Effector CD8-positive, alpha-beta T cell (primary cell): Measurements from ENCODE around the gene ZER1.
"Not testable (repeated sequence)": the region's sequence is repeated elsewhere in the genome, so short reads cannot be mapped to it uniquely, and the experiment has no call there.

ENCODE experiments used
- DNase-seq: peaks from one replicate; lab custom pipeline; 2025; lab: John Stamatoyannopoulos, UW
- total RNA-seq, 4 experiments: gene quantifications; one replicate each; lab custom pipeline; 2026; lab: John Stamatoyannopoulos, UW

Gene ZER1
- total RNA-seq = 57.3 to 101 (median 92.7) reads per million in 4 experiments

DNA sequence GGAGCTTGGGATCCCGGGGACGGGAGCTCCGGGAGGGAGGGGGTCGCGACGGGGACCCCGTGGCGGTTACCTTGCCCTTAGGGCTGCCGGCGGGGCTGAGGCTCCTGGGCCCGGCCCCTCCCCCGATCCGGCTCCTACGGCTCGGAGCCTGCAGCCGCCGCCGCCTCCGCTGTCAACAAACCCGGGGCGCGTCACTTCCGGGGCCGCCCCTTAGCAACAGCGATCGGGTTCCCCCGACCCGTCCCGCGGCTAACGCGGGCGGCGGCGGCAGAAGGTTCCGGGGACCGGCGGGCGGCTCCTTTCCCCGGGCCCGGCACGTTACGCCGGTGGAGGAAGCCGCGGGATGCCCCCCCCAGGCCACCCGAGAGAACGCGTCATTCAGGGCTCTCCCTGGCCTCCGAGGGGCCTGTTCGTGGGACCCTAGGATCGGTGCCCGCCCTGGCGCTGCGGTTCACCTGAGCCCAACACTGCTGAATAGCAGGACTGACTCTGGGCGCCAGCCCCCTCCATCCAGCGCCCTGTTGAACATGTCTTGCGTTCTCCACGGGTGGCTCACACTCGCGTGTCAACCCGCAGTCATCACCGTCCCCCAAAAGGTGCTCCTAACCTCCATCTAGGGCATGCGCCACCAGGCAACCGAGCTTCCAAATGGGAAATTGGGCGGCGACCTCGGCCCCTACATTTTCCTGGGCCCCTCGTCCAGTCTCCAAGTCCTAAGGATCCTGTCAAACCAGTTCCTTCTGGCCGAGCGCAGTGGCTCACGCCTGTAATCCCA is at the start of gene ZER1:
ZER1 (minus strand) TSS at position 183 of the 775 bp plus-strand sequence. CDS start 16,362 bp downstream, outside the sequence.
- peak; percentile 79 for DNase-seq

- no peak for DNase-seq
Measured at GRCh38 chr9:128820665-128821583, 49.2 kb upstream of the ZER1 start.

GRCh38 chr9:128819716-128820664 is 48.3 kb upstream of the ZER1 start:
- DNase-seq = no peak

DNA sequence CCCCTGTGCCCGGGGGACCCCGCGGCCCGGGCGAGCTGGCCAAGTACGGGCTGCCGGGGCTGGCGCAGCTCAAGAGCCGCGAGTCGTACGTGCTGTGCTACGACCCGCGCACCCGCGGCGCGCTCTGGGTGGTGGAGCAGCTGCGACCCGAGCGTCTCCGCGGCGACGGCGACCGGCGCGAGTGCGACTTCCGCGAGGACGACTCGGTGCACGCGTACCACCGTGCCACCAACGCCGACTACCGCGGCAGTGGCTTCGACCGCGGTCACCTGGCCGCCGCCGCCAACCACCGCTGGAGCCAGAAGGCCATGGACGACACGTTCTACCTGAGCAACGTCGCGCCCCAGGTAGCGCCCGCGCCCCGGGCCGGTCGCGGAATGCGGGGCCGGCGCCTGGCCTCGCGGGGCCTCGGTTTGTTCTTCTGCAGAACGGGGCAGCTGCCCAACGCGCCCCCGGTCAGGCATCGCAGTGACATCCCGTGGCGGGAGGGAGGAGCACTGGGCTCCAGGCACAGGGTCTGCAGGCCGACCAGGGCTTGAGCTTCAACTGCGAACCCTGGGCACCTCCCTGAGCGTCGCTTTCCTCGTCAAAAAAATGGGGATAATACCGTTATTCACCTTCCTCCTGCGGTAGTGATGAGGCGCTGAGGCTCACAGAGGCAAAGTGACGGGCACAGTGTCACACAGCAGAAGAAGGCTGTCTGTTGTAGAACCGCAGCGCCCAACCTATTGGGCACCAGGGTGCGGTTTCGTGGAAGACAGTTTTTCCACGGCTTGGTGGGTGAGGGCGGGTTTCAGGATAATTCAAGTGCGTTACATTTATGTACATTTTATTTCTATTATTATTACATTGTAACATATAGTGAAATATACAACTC is 47.4 kb upstream of the ZER1 start:
- DNase-seq = no peak

DNA sequence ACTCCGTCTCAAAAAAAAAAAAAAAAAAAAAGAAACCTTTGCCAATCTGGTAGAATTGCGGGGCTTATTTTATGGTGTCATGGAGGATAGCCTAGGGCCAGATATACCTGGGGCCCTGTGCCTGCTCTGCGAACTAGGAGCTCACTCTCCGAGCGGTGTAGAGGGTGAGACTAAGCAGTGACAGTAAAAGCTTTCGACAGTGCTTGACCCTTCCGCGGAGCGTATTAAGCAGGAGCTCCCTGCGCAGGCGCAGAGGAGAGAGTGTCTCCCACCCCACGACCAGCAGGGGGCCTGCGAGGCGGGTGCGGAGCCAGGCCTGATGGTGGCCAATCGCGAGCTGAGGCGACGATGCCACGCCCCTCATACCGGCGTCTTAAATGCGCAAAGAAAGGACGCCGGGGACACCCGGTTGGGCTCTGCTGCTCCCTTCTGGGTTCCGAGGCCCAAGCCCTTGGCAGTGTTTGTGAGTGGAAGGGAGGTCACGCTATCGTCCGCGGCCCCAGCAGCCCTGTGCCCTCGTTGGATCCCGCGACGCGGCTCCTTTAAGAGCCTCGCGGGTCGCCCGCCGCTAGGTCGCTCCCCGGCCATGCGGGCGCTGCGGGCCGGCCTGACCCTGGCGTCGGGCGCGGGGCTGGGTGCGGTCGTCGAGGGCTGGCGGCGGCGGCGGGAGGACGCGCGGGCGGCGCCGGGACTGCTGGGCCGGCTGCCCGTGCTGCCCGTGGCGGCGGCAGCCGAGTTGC is 46.5 kb upstream of the ZER1 start, which contains the start of gene ENDOG:
ENDOG (plus strand) TSS at position 402 of the 740 bp plus-strand sequence; CDS start at position 587, 185 bp downstream.
- DNase-seq = peak; percentile 98

GRCh38 chr9:128810873-128811272 is 39.1 kb upstream of the ZER1 start:
- DNase-seq = no peak

GRCh38 chr9:128809831-128810230 is 38.1 kb upstream of the ZER1 start:
- DNase-seq = no peak

GRCh38 chr9:128809036-128809599 is 37.4 kb upstream of the ZER1 start:
- no peak for DNase-seq

DNA sequence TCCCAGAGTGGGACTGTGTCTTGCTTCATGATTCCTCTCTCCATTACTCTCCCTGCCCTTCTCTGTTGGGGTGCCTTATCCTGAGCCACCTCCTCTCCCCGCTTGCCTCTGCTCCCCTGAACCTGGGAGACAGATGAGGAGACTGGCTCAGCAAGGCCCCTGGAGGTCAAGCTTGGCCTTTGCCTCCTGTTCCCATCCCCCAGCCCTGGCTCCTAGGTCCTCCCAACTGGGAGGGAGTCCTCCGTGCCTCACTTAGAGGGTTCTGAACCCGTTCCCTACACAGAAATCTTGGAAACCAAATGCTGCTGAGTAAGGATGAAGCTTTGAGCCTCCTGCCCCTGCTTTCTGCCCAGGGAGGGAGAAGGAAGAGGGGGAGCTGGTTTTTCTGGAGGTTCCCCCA is 36.8 kb upstream of the ZER1 start:
- no peak for DNase-seq

DNA sequence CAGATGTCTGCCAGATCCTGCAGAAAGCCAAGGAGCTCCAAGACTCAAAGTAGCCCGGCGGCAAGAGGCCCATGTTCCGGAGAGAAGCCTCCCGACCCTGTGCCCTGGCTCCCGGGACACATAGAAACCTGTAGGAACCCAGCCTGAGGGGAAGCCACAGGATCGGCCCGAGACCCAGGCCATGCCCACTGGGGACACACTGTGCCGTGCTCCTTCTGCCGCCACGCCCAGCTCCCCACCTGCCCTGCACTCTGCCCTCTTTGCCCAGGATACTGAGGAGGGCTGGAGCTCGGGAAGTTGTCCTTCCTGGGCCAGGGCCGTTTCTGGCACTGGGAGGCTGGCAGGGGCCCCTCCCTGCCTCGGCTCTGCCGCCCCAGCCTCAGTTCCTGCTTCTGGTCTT is 36.1 kb upstream of the ZER1 start:
- no peak for DNase-seq

GRCh38 chr9:128805661-128806060 is 33.9 kb upstream of the ZER1 start:
- DNase-seq = no peak

DNA sequence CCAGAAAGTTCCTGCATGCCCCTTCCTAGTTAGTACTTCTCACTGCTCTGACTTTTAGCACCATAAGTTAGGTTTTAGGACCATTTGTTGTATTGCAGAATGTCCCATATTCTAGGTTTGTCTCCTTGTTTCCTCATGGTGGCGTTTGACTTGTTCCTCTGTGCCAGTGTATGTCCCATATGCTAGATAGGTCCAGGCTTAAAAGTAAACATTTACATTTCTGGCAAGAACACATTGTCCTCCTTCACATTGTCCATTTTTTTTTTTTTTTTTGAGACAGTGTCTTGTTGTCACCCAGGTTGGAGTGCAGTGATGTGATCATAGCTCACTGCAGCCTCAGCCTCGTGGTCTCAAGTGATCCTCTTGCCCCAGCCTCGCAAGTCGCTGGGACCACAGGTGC is 30.8 kb upstream of the ZER1 start:
- no peak for DNase-seq

DNA sequence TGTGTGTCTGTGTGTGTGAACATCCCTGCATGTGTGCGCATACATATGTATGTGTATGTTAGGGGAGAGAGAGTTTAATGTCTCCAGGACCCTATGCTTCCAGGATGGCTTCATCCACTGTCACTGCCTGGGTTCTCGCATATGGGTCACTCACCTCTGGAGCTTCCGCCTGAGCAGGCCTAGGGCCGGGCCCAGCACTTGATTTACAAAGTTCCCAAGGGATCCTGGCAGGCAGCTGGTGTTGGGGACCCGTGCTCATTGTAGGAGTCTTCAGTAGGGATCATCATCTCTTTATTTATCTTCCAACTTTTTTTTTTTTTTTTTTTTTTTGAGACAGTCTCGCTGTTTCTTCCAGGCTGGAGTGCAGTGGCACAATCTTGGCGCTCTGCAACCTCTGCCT is 28.3 kb upstream of the ZER1 start:
- no peak for DNase-seq

- no peak for DNase-seq
Measured at GRCh38 chr9:128798896-128799295, 27.2 kb upstream of the ZER1 start.

GRCh38 chr9:128794961-128795360 is 23.2 kb upstream of the ZER1 start:
- not testable (repeated sequence) for DNase-seq

- DNase-seq = no peak
Measured at GRCh38 chr9:128792978-128793686, 21.4 kb upstream of the ZER1 start.

GRCh38 chr9:128792134-128792533 is 20.4 kb upstream of the ZER1 start:
- no peak for DNase-seq

GRCh38 chr9:128790536-128790935 is 18.8 kb upstream of the ZER1 start:
- no peak for DNase-seq

- DNase-seq = no peak
Measured at GRCh38 chr9:128788445-128788844, 16.7 kb upstream of the ZER1 start.
